ENCODE results near the gene HASPIN. TPM values are rescaled to one million over a fixed set of nuclear protein-coding genes. Genes with fewer than 3 reads are reported as not detected.

The HASPIN gene
- total and polyA plus RNA-seq, 9 of the 15 experiments (the other 6 are each of a cell fraction or from before 2014, with no cell fraction given): 0.81 to 13.5 (median 9.9) TPM

GRCh38 chr17:3697103-3697476 lies 26.6 kb upstream of the HASPIN start:
- no peaks in the 10 kb centered on the region for H3K36me3 ChIP-seq (ENCODE audit: control insufficient read depth, insufficient read depth, low read length)
- H2AFZ ChIP-seq (ENCODE audit: low read depth, low read length): no peak overlapping the region
- H3K4me3 ChIP-seq: no peak overlapping the region
- H4K20me1 ChIP-seq (replicated peaks; ENCODE audit: control insufficient read depth, insufficient read depth, low read length): no peaks in the 10 kb centered on the region
- H3K9me1 ChIP-seq (ENCODE audit: control insufficient read depth, insufficient read depth, low read length): no peaks in the 10 kb centered on the region
- ChIA-PET CTCF (ENCODE audit: low intra/inter-chr PET ratio) (no interaction called here), POLR2A (no interaction called here)
- in situ Hi-C loops (cut with MboI) (no loop called here), intact Hi-C loops (cut with micrococcal nuclease) (loop anchor here (10.0 kb wide), 1 partner anchor 92 kb away; the partner anchor contains the start of gene TRPV1)
- H3K27me3 ChIP-seq (ENCODE audit: control insufficient read depth in 2 of 2, insufficient read depth in 2 of 2, low read length in 2 of 2): no peaks in the 10 kb centered on the region
- H3K9ac ChIP-seq (ENCODE audit: insufficient read depth in 1 of 2, low read depth in 2 of 2, low read length in 2 of 2): no peak overlapping the region
- ATAC-seq: no peak
- no peak for TF ChIP-seq BMI1 (IDR thresholded peaks at IDR 0.05; ENCODE audit: low read length)
- TF ChIP-seq POLR2AphosphoS5 (IDR thresholded peaks at IDR 0.05; ENCODE audit: control insufficient read depth, insufficient read depth, low read depth, low read length): no peak
- TF ChIP-seq ZNF778 (CRISPR knock-in tag; IDR thresholded peaks at IDR 0.05): no peak
- TF ChIP-seq CBX1 (IDR thresholded peaks at IDR 0.05; ENCODE audit: low read depth): no peak
- TF ChIP-seq ZFP30 (CRISPR knock-in tag; IDR thresholded peaks at IDR 0.05; ENCODE audit: borderline replicate concordance): no peak
- no peak for TF ChIP-seq MNT (conservative IDR thresholded peaks at IDR 0.05)
- TF ChIP-seq, protein P1, sequence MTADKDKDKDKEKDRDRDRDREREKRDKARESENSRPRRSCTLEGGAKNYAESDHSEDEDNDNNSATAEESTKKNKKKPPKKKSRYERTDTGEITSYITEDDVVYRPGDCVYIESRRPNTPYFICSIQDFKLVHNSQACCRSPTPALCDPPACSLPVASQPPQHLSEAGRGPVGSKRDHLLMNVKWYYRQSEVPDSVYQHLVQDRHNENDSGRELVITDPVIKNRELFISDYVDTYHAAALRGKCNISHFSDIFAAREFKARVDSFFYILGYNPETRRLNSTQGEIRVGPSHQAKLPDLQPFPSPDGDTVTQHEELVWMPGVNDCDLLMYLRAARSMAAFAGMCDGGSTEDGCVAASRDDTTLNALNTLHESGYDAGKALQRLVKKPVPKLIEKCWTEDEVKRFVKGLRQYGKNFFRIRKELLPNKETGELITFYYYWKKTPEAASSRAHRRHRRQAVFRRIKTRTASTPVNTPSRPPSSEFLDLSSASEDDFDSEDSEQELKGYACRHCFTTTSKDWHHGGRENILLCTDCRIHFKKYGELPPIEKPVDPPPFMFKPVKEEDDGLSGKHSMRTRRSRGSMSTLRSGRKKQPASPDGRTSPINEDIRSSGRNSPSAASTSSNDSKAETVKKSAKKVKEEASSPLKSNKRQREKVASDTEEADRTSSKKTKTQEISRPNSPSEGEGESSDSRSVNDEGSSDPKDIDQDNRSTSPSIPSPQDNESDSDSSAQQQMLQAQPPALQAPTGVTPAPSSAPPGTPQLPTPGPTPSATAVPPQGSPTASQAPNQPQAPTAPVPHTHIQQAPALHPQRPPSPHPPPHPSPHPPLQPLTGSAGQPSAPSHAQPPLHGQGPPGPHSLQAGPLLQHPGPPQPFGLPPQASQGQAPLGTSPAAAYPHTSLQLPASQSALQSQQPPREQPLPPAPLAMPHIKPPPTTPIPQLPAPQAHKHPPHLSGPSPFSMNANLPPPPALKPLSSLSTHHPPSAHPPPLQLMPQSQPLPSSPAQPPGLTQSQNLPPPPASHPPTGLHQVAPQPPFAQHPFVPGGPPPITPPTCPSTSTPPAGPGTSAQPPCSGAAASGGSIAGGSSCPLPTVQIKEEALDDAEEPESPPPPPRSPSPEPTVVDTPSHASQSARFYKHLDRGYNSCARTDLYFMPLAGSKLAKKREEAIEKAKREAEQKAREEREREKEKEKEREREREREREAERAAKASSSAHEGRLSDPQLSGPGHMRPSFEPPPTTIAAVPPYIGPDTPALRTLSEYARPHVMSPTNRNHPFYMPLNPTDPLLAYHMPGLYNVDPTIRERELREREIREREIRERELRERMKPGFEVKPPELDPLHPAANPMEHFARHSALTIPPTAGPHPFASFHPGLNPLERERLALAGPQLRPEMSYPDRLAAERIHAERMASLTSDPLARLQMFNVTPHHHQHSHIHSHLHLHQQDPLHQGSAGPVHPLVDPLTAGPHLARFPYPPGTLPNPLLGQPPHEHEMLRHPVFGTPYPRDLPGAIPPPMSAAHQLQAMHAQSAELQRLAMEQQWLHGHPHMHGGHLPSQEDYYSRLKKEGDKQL (CRISPR knock-in tag; IDR thresholded peaks at IDR 0.05; ENCODE audit: borderline replicate concordance): no peak
- no peak for TF ChIP-seq ZNF644 (tag; IDR thresholded peaks at IDR 0.05; ENCODE audit: low read depth)
- TF ChIP-seq GTF2F1 (IDR thresholded peaks at IDR 0.05; ENCODE audit: low read depth, low read length): no peak
- TF ChIP-seq ASH1L (IDR thresholded peaks at IDR 0.05; ENCODE audit: borderline replicate concordance, low read depth, partially characterized antibody): no peak
- TF ChIP-seq GABPA (tag; conservative IDR thresholded peaks at IDR 0.05; ENCODE audit: low read depth): no peak
- no peak overlapping the region for H3K4me2 ChIP-seq (ENCODE audit: insufficient read depth, low read length)
- BruUV-seq (replicated peaks): no TSS peak
- H3K79me2 ChIP-seq (ENCODE audit: control insufficient read depth, insufficient read depth, low read length): no peaks in the 10 kb centered on the region
- FAIRE-seq: no peak
- WGBS (ENCODE audit: insufficient coverage, low coverage, missing lambda C conversion rate): 61% methylated on average over 4 of the region's 12 CpGs
- H3K27ac ChIP-seq (ENCODE audit: extremely low read depth, low read depth, low read length): no peak overlapping the region
- peaks cover 0 to 17% of the 10 kb centered on the region in 2 experiments; a peak in 2 of 5 replicates for H3K4me1 ChIP-seq (replicated peaks in 1 of 2; ENCODE audit: control insufficient read depth in 2 of 2, insufficient read depth in 2 of 2, low read length in 2 of 2)
- no peaks in the 10 kb centered on the region; the same call in 1 of the 2 replicates for H3K9me3 ChIP-seq (replicated peaks; ENCODE audit: control insufficient read depth, insufficient read depth, low read depth, low read length)
- no peak for DNase-seq (ENCODE audit: extremely low read depth in 1 of 4, low spot score in 3 of 4)
